ENCODE measurements around the gene UPK1A. TPM values are rescaled to one million over a fixed set of nuclear protein-coding genes. Genes with fewer than 3 reads are reported as not detected.

Gene UPK1A
- total RNA-seq, 2 experiments from 2014 or later: not detected

DNA sequence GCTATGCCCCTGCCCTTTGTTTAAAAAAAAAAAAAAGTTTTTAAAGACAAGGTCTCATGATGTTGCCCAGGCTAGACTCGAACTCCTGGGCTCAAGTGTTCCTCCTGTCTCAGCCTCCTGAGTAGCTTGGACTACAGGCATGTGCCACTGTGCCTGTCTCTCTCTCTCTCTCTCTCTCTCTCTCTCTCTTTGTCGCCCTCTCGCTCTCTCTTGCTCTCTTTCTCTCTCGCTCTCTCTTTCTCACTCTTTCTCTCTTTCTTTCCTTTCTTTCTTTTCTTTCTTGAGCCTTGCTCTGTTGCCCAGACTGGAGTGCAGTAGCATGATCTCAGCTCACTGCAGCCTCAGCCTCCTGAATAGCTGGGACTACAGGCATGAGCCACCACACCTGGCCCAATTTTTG, 10.7 kb upstream of the UPK1A start:
- ChIA-PET POLR2A (interaction anchor here (0.7 to 2.9 kb wide), 2 partner anchors 7 to 1068 kb away, joined by 4 to 7 read pairs; partner anchors contain the start of gene COX6B1), CTCF (ENCODE audit: unreplicated experiment) (interaction anchor here (0.7 kb wide), 1 partner anchor 164 kb away, joined by 3 read pairs; no protein-coding TSS in a partner anchor)
- Histone ChIP-seq H3K27ac (ENCODE audit: low read depth, low read length, poor library complexity, severe bottlenecking) (no peak overlapping the region), H3K4me2 (ENCODE audit: low read length) (no peak overlapping the region), H3K4me1 (ENCODE audit: insufficient read depth, low read length, poor library complexity, severe bottlenecking) (peaks cover 2% of the 10 kb centered on the region), H3K9me2 (ENCODE audit: insufficient read depth, low read length) (no peaks in the 10 kb centered on the region), H3K9me3 (ENCODE audit: low read length) (no peaks in the 10 kb centered on the region), H4K20me1 (ENCODE audit: insufficient read depth, low read length) (no peaks in the 10 kb centered on the region), H2AFZ (ENCODE audit: low read length) (no peak overlapping the region), H3K36me3 (ENCODE audit: insufficient read depth, low read length) (peaks cover 81% of the 10 kb centered on the region), H3K4me3 (ENCODE audit: low read depth, low read length, poor library complexity, severe bottlenecking) (no peak overlapping the region), H3K79me2 (ENCODE audit: insufficient read depth, low read depth, low read length) (peaks cover 8% of the 10 kb centered on the region)
- no TSS peak for BruUV-seq (replicated peaks)
- intact Hi-C loops (cut with micrococcal nuclease; ENCODE audit: unreplicated experiment): no loop called here
- no peak for DNase-seq (ENCODE audit: low spot score)
- TF ChIP-seq EZH2phosphoT487 (IDR thresholded peaks at IDR 0.05; ENCODE audit: borderline replicate concordance, low read depth, low read length) (no peak), CTCF (conservative IDR thresholded peaks at IDR 0.05; ENCODE audit: low read length) (no peak)

GRCh38 chr19:35656700-35657099, 9.6 kb upstream of the UPK1A start:
- Histone ChIP-seq H3K79me2 (ENCODE audit: insufficient read depth, low read depth, low read length) (no peaks in the 10 kb centered on the region; the same call in 1 of the 2 replicates), H4K20me1 (ENCODE audit: insufficient read depth, low read length) (no peaks in the 10 kb centered on the region), H3K36me3 (ENCODE audit: insufficient read depth, low read length) (peaks cover 80% of the 10 kb centered on the region), H3K27ac (ENCODE audit: low read depth, low read length, poor library complexity, severe bottlenecking) (no peak overlapping the region), H3K4me2 (ENCODE audit: low read length) (no peak overlapping the region), H2AFZ (ENCODE audit: low read length) (no peak overlapping the region), H3K9me3 (ENCODE audit: low read length) (no peaks in the 10 kb centered on the region), H3K9me2 (ENCODE audit: insufficient read depth, low read length) (no peaks in the 10 kb centered on the region), H3K4me3 (ENCODE audit: low read depth, low read length, poor library complexity, severe bottlenecking) (no peak overlapping the region), H3K4me1 (ENCODE audit: insufficient read depth, low read length, poor library complexity, severe bottlenecking) (no peaks in the 10 kb centered on the region)
- ChIA-PET CTCF (ENCODE audit: unreplicated experiment) (no interaction called here), POLR2A (interaction anchor here (2.9 kb wide), 1 partner anchor 8 kb away, joined by 7 read pairs; the partner anchor contains the start of gene COX6B1)
- intact Hi-C loops (cut with micrococcal nuclease; ENCODE audit: unreplicated experiment): no loop called here
- no peak for DNase-seq (ENCODE audit: low spot score)
- TF ChIP-seq CTCF (conservative IDR thresholded peaks at IDR 0.05; ENCODE audit: low read length) (no peak), EZH2phosphoT487 (IDR thresholded peaks at IDR 0.05; ENCODE audit: borderline replicate concordance, low read depth, low read length) (no peak)
- no TSS peak for BruUV-seq (replicated peaks)

DNA sequence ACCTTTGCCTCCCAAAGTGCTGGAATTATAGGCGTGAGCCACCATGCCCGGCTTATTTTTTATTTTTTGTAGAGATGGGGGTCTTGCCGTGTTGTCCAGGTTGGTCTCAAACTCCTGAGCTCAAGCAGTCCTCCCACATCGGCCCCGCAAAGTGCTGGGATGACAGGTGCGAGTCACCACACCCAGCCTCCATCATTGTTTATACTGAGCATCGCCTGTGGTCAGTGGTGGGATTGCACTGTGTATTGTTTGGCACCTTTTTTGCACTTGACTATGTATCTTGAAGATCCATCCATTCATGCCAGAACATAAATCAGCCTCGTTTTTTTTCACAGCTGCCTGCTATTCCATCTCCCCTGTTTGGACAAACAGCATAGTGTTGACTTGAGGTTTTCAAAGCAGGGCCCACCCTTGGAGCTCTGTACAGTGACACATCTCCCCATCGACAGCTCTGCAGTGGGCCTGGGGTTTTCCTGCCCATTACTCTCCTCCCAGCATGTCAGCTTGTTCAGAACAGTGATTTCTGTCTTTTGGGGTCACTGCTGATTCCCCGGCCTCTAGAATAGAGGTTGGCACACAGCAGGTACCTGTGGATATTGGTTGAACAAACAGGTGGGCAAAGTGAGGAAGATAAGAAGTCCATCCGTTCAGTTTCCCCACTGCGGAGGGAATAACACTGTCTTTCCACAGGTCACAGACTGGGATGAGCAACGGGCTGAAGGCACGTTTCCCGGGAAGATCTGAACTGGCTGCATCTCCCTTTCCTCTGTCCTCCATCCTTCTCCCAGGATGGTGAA, 8.2 kb upstream of the UPK1A start:
- ChIA-PET POLR2A (interaction anchor here (2.9 kb wide), 1 partner anchor 10 kb away, joined by 7 read pairs; the partner anchor contains the start of gene COX6B1), CTCF (ENCODE audit: unreplicated experiment) (no interaction called here)
- Histone ChIP-seq H3K4me2 (ENCODE audit: low read length) (no peak overlapping the region), H4K20me1 (ENCODE audit: insufficient read depth, low read length) (no peaks in the 10 kb centered on the region), H2AFZ (ENCODE audit: low read length) (no peak overlapping the region), H3K27ac (ENCODE audit: low read depth, low read length, poor library complexity, severe bottlenecking) (no peak overlapping the region), H3K9me2 (ENCODE audit: insufficient read depth, low read length) (no peaks in the 10 kb centered on the region), H3K36me3 (ENCODE audit: insufficient read depth, low read length) (peaks cover 79% of the 10 kb centered on the region), H3K4me3 (ENCODE audit: low read depth, low read length, poor library complexity, severe bottlenecking) (no peak overlapping the region), H3K4me1 (ENCODE audit: insufficient read depth, low read length, poor library complexity, severe bottlenecking) (no peaks in the 10 kb centered on the region), H3K9me3 (ENCODE audit: low read length) (no peaks in the 10 kb centered on the region), H3K79me2 (ENCODE audit: insufficient read depth, low read depth, low read length) (no peaks in the 10 kb centered on the region)
- no peak for DNase-seq (ENCODE audit: low spot score)
- intact Hi-C loops (cut with micrococcal nuclease; ENCODE audit: unreplicated experiment): no loop called here
- no peak for TF ChIP-seq EZH2phosphoT487 (IDR thresholded peaks at IDR 0.05; ENCODE audit: borderline replicate concordance, low read depth, low read length)
- peak; percentile 29; the same call in 1 of the 2 replicates for TF ChIP-seq CTCF (conservative IDR thresholded peaks at IDR 0.05; ENCODE audit: low read length)
- no TSS peak for BruUV-seq (replicated peaks)
